Mesangial cell (primary cell): ENCODE results near the gene PHLDA1. TPM values are rescaled to one million over a fixed set of nuclear protein-coding genes. Genes with fewer than 3 reads are reported as not detected.

Source experiments
- total RNA-seq: library from RNA; depleted of rRNA; stranded (reverse); fragments of >200 nt; gene quantifications from 2 replicates; pipeline ENCODE4 v1.2.3, GENCODE V29; 2015

The PHLDA1 gene
- 64.0 and 127 TPM in 2 replicates for total RNA-seq

DNA sequence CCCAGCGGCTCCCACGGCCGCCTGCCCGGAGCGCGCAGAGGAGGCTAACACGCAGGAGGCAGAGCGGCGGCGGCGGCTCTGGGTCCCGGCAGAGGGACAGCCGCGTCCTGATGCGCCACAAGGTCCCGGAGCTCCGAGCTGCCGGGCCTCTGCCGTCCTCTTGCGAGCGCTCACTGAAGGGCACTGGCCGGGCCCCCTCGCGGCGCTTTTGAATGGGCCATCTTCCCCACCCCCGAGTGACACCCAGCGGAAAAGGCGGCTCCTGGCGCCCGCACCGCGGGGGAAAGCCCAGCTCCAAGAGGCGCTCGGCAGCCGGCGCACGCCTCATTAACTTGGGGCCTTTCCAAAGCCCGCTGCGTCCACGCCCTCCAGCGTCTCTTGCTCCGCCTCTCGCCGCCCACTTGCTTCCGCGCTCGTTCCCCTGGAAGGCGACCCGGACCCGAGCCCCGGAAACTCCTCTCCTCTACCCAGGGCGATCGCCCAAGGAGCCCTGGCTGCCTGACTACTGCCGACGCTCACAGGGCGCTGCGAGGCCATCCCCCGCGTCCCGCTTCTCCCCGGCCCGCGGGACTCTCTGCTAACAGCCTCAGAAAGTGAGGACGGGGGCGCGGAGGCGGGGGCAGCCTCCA is at the start of gene PHLDA1:
Gene PHLDA1, minus strand, starts transcription at position 363 of the 629 bp plus-strand sequence.

Other genes with a start within 250 kb of the PHLDA1 start
- gene NAP1L1, start 52.9 kb upstream of the PHLDA1 start, total RNA-seq = 125 and 132 TPM in 2 replicates